Peyer's patch (tissue), 4 donors: ENCODE results near the gene POTEF.
"Not testable (repeated sequence)": the region's sequence is repeated elsewhere in the genome, so short reads cannot be mapped to it uniquely, and the experiment has no call there.

Experiments
- CTCF ChIP-seq, 6 experiments: fragments of 450-650 bp in 4 of 6; fragments of 200-600 bp in 2 of 6; sonication (generic) in 1 of 6; IDR thresholded peaks; one replicate each; pipeline ENCODE4 v1.5.1; 2017 to 2019; ENCODE audit warnings: antibody characterized with exemption in 6 of 6, mild to moderate bottlenecking in 3 of 6, moderate library complexity in 1 of 6
- POLR2A ChIP-seq, 2 donors: fragments of 450-650 bp; IDR thresholded peaks; one replicate each; pipeline ENCODE4 v1.5.1; 2017; ENCODE audit warnings: antibody characterized with exemption in 2 of 2, mild to moderate bottlenecking in 2 of 2, moderate library complexity in 2 of 2

DNA sequence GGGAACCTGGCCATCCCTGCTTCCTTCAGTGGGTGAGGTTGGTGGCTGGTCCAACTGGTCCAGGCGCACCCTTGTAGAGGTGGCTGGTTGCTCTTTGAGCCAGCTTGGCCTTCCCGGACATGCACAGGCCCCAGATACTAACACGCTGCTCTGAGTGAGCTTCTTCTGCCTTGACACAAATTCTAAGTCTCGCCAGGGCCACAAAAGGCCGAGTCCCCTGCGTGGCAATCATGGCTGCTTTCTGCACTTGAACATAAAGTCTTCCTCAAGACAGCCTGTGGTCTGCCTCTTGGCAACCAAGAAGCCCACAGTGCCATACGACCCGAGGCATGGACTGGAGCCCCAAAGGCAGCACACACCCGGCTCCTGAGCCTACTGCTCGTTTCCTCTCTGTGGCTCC lies 69.0 kb downstream of the POTEF start:
- TF ChIP-seq CTCF, POLR2A (IDR thresholded peaks at IDR 0.05): not testable (repeated sequence)
